SHP77 treated with DMSO at 0.1 percent for 48 hours (cell line): ENCODE results near the gene LSM14B.
"Not testable (repeated sequence)": the region's sequence is repeated elsewhere in the genome, so short reads cannot be mapped to it uniquely, and the experiment has no call there.

ENCODE experiments used
- DNase-seq: peaks from one replicate; lab custom pipeline; 2025; lab: John Stamatoyannopoulos, UW

Gene LSM14B

GRCh38 chr20:62112368-62112767 is 9.9 kb upstream of the LSM14B start:
- DNase-seq: no peak

DNA sequence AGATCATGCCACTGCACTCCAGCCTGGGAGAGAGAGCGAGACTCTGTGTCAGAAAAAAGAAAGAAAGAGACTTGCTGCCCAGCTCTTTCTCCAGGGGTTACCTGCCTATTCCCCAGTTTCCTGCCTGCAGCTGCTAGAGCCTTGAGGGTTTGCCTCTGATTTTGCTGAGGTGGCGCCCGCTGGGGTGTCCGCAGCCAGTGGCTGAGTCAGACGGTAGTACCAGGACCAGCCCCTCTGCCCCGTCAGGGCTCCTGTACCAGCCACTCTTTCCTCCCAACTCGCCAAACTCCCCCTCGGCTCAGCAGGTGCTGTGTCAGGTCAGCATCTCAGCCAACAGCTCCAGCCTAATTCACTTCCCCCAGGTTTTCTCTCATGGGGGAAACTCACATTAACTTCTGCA is 7.4 kb upstream of the LSM14B start:
- no peak for DNase-seq

DNA sequence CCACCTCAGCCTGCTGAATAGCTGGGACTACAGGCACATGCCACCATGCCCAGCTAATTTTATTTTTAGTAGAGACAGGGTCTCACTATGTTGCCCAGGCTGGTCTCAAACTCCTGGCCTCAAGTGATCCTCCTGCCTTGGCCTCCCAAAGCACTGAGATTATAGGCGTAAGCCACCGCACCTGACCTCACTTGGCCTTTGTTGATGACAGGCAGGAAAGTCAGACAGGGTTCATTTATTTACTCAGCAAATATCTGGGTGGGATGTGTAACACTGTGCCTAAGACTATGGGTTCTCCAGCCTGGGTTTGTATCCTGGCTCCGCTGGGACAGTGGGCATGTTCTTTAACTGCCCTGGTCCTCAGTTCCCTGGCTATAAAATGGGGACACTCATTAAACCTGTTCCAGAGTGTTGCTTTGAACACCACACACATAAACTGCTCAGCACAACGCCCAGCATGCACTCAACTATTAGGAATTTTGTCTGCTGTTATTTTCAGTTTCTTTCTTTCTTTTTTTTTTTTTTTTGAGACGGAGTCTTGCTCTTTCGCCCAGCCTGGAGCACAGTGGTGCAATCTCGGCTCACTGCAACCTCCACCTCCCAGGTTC is 6.4 kb upstream of the LSM14B start:
- not testable (repeated sequence) for DNase-seq

- DNase-seq: no peak
Measured at GRCh38 chr20:62116558-62117361, 5.5 kb upstream of the LSM14B start.

DNA sequence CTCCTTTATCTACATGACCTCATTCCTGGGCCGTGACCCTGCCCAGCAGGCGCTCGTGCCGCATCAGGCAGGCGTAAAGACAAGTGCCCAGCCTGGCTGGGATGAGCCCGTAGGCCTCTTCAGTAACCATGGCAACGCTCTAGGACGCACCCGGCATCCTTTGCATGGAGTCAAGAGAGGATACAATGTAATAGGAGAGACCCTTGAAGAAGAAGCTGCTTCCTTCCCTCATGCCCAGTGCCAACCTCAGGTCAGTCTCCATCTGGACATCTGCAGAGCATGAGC is 5.0 kb upstream of the LSM14B start:
- no peak for DNase-seq

GRCh38 chr20:62117658-62118057 is 4.6 kb upstream of the LSM14B start:
- no peak for DNase-seq

- DNase-seq: peak; percentile 21
Measured at GRCh38 chr20:62118113-62119043, 3.9 kb upstream of the LSM14B start.

DNA sequence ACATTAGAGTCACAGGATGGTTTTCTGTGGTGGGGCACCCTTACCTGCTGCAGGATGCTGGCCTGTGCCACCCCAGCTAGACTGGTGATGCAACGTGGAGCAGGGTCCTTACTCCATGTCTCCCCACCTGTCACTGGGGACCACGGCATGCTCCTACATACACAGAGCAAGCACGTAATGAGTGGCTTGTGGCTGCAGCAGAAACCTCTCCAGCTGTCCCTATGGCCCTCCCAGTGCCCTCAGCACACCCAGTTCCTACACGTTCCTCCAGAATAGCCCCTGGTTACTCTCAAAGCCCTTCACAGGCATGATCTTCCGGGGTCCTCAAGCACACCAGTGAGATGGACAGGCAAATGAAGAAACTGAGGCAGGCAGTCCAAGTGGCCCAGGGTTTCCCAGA is 3.2 kb upstream of the LSM14B start:
- no peak for DNase-seq

- DNase-seq: no peak
Measured at GRCh38 chr20:62119591-62120364, 2.5 kb upstream of the LSM14B start.

- no peak for DNase-seq
Measured at GRCh38 chr20:62120365-62120762, 1.9 kb upstream of the LSM14B start.

DNA sequence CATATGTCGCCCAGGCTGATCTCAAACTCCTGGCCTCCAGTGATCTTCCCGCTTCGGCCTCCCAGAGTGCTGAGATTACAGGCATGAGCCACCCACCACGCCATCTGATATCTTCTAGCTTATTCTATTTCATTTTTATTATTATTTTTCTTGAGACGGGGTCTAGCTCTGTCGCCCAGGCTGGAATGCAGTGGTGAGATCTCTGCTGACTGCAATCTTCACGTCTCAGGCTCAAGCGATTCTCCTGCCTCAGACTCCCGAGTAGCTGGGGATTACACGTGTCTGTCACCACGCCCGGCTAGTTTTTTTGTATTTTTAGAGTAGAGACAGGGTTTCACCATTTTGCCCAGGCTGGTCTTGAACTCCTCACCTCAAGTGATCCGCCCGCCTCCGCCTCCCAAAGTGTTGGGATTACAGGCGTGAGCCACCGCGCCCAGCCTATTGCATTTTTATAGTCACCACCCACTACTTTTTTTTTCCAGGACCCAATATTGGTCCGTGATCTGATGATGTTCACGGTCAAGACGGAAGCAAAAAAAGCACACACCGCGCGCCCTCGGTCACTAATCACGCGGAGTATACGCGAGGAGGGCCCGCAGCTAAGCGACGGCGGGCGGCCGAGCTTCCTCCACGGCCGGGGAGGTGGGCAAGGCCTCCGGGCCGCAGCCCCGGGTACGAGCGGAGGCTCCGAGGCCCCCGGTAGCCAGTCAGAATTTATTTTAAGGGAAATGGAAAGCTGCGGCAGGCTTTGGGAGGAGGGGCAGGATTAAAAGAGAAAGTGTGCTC is 1.1 kb upstream of the LSM14B start:
- DNase-seq: no peak

DNA sequence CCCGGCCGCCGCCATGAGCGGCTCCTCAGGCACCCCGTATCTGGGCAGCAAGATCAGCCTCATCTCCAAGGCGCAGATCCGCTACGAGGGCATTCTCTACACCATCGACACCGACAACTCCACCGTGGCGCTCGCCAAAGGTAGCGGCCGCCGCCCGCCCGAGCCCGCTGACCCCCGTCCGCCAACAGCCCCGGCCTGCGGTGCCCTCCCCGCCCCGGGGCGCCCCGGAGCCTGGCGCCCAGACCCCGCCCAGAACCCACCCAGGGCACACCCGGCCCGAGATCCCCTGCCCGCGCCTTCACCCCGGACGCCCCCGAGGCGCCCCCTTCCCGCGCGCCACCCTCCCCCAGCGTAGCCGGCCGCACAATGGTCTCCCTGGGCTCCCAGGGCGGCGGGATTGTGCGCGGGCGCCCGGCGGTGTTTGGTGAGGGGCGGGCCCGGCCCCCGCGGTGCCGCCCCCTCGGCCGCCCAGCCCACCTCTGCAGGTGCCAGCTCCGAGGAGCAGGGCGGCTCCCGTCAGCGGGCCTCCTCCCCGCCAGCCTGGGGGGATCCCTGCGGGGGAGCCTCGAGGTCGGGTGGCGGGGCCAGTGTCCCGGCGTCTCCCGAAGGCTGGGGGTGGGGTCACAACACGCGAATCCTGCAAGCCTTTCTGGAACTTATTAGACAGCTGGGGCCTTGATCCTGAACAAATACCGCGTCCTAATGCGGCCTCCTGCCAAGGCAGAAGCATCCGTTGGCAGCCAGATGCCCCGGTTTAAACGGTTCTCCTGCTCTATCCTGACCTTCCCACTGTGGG is 577 bp downstream of the LSM14B start:
- DNase-seq: peak; percentile 44

DNA sequence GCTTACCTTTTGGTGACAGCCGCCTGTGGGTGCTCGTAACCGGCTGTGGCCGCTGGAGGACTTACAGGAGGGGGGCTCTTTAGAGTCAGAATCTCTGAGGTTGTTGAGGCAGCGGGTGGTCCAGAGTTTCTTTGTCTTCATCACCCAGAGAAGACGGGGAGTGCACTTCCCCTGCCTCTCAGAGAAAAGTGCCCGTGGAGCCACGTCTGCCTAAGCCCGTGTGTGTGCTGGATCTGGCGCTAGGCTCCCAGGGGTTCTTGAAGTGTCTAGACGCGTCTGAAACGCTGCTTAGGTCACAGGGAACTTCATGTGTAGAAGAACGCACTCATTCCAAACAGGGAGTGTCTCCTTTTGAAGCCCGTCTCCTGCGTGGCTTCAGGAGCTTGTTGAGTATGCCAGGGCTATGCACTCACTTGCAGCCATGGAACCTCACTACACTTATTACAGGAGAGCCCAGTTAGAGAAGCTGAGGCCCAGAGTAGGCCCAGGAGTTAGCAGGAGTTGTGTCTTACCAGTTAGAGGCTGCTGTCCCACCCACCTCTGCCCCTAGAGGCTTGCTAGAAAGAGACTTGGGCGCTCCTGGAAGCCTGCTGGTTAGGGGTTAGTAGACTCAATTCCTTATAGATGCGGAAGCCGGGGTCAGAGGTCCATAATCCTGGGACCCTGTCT is 1.3 kb downstream of the LSM14B start:
- no peak for DNase-seq

DNA sequence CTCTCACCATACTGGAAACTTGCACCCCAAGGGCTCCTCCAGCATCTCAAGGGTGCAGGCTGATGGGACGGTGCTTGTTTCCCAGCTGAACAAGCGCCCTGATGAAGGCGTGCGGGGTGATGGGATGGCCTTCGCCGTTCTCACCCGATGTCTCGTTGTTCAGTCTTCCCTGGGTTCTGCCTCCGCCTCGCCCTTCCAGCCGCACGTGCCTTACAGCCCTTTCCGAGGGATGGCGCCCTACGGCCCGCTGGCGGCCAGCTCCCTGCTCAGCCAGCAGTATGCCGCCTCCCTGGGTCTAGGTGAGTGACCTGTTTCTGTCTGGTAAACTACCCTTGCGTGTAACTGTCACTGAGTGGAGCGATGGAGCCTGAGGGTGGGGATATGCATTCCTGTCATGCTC is 3.9 kb downstream of the LSM14B start:
- no peak for DNase-seq

GRCh38 chr20:62127799-62128198 is 5.5 kb downstream of the LSM14B start:
- DNase-seq: no peak

GRCh38 chr20:62128502-62128901 is 6.2 kb downstream of the LSM14B start:
- no peak for DNase-seq

GRCh38 chr20:62129731-62130531 is 7.7 kb downstream of the LSM14B start:
- no peak for DNase-seq

DNA sequence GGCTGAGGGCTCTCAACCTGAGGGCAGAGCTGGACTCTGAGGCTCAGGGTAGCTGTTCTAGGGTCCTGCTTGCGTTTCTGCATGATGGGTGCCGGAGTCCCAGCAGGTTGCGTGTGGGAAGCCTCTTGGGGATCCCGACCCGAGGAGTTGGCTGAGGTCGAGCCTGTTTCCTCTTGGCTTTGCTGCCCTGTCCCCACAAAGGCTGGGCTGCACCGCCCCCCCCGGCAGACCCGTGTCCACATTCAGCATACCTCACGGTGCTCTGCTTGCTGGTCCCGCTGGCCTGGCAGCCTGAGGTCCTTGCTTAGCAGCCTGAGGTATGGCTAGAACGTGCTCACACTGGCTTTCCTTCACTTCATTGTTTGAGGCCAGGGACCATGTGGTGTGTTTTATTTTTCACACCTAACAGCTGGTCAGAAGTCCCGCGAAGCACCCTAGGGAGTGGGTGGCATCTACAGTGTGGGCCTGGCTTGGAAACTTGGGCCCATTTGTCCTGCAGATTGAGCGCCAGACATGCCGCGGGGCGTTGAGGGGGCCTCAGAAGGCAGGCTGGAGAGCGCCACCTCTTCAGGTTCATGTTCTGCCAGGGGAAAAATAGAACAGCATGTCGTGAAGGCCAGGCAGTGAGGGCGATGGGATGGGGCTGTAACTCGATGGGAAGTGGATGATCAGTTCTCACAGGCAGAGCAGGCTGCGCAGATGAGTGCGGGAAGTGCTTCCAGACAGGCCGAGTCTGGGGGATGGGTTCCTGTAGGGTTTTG is 9.5 kb downstream of the LSM14B start:
- no peak for DNase-seq
